GM19328 (cell line): ENCODE measurements around the gene AARSD1.
"Not testable (repeated sequence)": the region's sequence is repeated elsewhere in the genome, so short reads cannot be mapped to it uniquely, and the experiment has no call there.

Source experiments
- ATAC-seq: cut with Tn5 transposase; IDR thresholded peaks from one replicate; pipeline ENCODE4 v1.9.1; 2021; ENCODE audit warnings: mild to moderate bottlenecking, moderate library complexity; ENCODE audit not compliant: unreplicated experiment

Gene AARSD1

GRCh38 chr17:42980766-42981397 is 16.6 kb upstream of the AARSD1 start:
- peak; percentile 54 for ATAC-seq

GRCh38 chr17:42980274-42980765 is 16.1 kb upstream of the AARSD1 start, which contains the start of gene RUNDC1:
TSS of gene RUNDC1 (plus strand) at chr17:42980565. CDS start at chr17:42980577, 12 bp downstream.
- ATAC-seq = peak; percentile 71

- ATAC-seq = peak; percentile 17
Measured at GRCh38 chr17:42979511-42980273, 15.4 kb upstream of the AARSD1 start, which contains the start of gene PTGES3L. TSS of gene PTGES3L (minus strand) at chr17:42980080. CDS start at chr17:42980053, 27 bp downstream.

GRCh38 chr17:42975701-42976100 is 11.4 kb upstream of the AARSD1 start:
- ATAC-seq = not testable (repeated sequence)

- ATAC-seq = no peak
Measured at GRCh38 chr17:42975265-42975664, 11.0 kb upstream of the AARSD1 start.

GRCh38 chr17:42973323-42973722 is 9.1 kb upstream of the AARSD1 start:
- not testable (repeated sequence) for ATAC-seq

GRCh38 chr17:42971589-42971988 is 7.3 kb upstream of the AARSD1 start:
- ATAC-seq = no peak

GRCh38 chr17:42969001-42969581 is 4.8 kb upstream of the AARSD1 start:
- ATAC-seq = no peak

GRCh38 chr17:42967925-42968324 is 3.7 kb upstream of the AARSD1 start:
- ATAC-seq = no peak

GRCh38 chr17:42953669-42954068 is 10.6 kb downstream of the AARSD1 start:
- no peak for ATAC-seq

GRCh38 chr17:42950044-42950783 is 14.0 kb downstream of the AARSD1 start:
- no peak for ATAC-seq

- no peak for ATAC-seq
Measured at GRCh38 chr17:42946812-42947211, 17.4 kb downstream of the AARSD1 start.

GRCh38 chr17:42944211-42944610 is 20.0 kb downstream of the AARSD1 start:
- no peak for ATAC-seq

- no peak for ATAC-seq
Measured at GRCh38 chr17:42937712-42938596, 26.3 kb downstream of the AARSD1 start.

GRCh38 chr17:42929497-42929844 is 34.8 kb downstream of the AARSD1 start:
- no peak for ATAC-seq

- no peak for ATAC-seq
Measured at GRCh38 chr17:42928714-42929496, 35.3 kb downstream of the AARSD1 start.

- no peak for ATAC-seq
Measured at GRCh38 chr17:42924891-42925290, 39.4 kb downstream of the AARSD1 start.

- ATAC-seq = not testable (repeated sequence)
Measured at GRCh38 chr17:42923472-42923871, 40.8 kb downstream of the AARSD1 start.

- no peak for ATAC-seq
Measured at GRCh38 chr17:42922294-42922693, 42.0 kb downstream of the AARSD1 start.
